CD14-positive monocyte (primary cell): Measurements from ENCODE around the gene TUBB4B. TPM values are rescaled to one million over a fixed set of nuclear protein-coding genes. Genes with fewer than 3 reads are reported as not detected.
A peak's percentile ranks its signal among the peaks of the same experiment; 100 is the strongest.

Source experiments
- DNase-seq, 3 donors: peaks; one replicate each; pipeline ENCODE4 v3.0.0-alpha.2; 2011 to 2022
- H2AFZ ChIP-seq: 2 replicates; pipeline ENCODE4 v1.6.0; 2012; ENCODE audit warnings: mild to moderate bottlenecking, low read depth, low read length, inconsistent platforms; ENCODE audit not compliant: insufficient read depth, poor library complexity, severe bottlenecking
- H3K27ac ChIP-seq, 2 donors: 1 replicate in 1 of 2; 2 replicates in 1 of 2; pipeline ENCODE4 v1.5.1; 2012 to 2013; ENCODE audit warnings: low read length in 2 of 2, control low read depth in 1 of 2, inconsistent platforms in 1 of 2, low read depth in 1 of 2, mild to moderate bottlenecking in 1 of 2
- H3K27me3 ChIP-seq, 2 donors: one replicate each; pipeline versions ENCODE4 v1.6.0 to v1.6.1; 2011 to 2013; ENCODE audit warnings: low read length in 2 of 2; ENCODE audit not compliant: control insufficient read depth in 2 of 2, insufficient read depth in 2 of 2
- H3K36me3 ChIP-seq, 2 donors: replicated peaks in 1 of 2; 1 replicate in 1 of 2; 2 replicates in 1 of 2; pipeline versions ENCODE4 v1.5.1 to v1.6.1; 2012 to 2013; ENCODE audit warnings: low read length in 2 of 2, control low read depth in 1 of 2, inconsistent platforms in 1 of 2, mild to moderate bottlenecking in 1 of 2; ENCODE audit not compliant: insufficient read depth in 2 of 2, control insufficient read depth in 1 of 2
- H3K4me1 ChIP-seq, 2 donors: 1 replicate in 1 of 2; 2 replicates in 1 of 2; pipeline versions ENCODE4 v1.5.1 to v1.6.1; 2012 to 2013; ENCODE audit warnings: low read length in 2 of 2, control low read depth in 1 of 2, inconsistent platforms in 1 of 2, mild to moderate bottlenecking in 1 of 2, moderate library complexity in 1 of 2; ENCODE audit not compliant: insufficient read depth in 2 of 2, control insufficient read depth in 1 of 2
- H3K4me2 ChIP-seq: replicated peaks from 2 replicates; pipeline ENCODE3; 2012; ENCODE audit warnings: low read length, moderate library complexity, mild to moderate bottlenecking; ENCODE audit not compliant: poor library complexity, severe bottlenecking; ENCODE audit errors: extremely low read depth
- H3K4me3 ChIP-seq, 3 experiments: fragments of 200-600 bp in 1 of 3; sonication (generic) in 1 of 3; replicated peaks in 1 of 3; 1 replicate in 2 of 3; 2 replicates in 1 of 3; pipeline ENCODE4 v1.5.1; 2011 to 2013; ENCODE audit warnings: low read length in 3 of 3, mild to moderate bottlenecking in 3 of 3, control low read depth in 2 of 3, low read depth in 2 of 3, inconsistent platforms in 1 of 3, moderate library complexity in 1 of 3
- H3K79me2 ChIP-seq: 2 replicates; pipeline ENCODE4 v1.6.0; 2012; ENCODE audit warnings: mild to moderate bottlenecking, control low read depth, inconsistent platforms, low read length, moderate library complexity; ENCODE audit not compliant: insufficient read depth
- H3K9ac ChIP-seq: 2 replicates; pipeline ENCODE4 v1.6.0; 2017; ENCODE audit warnings: low read length, mild to moderate bottlenecking; ENCODE audit not compliant: insufficient read depth, poor library complexity, severe bottlenecking
- H3K9me3 ChIP-seq, 2 donors: replicated peaks in 1 of 2; 1 replicate in 1 of 2; 2 replicates in 1 of 2; pipeline versions ENCODE4 v1.5.1 to v1.6.1; 2012 to 2013; ENCODE audit warnings: low read length in 2 of 2, control low read depth in 1 of 2; ENCODE audit not compliant: control insufficient read depth in 1 of 2, insufficient read depth in 1 of 2
- H4K20me1 ChIP-seq: 2 replicates; pipeline ENCODE4 v1.6.0; 2012; ENCODE audit warnings: mild to moderate bottlenecking, low read length, control low read depth, moderate library complexity; ENCODE audit not compliant: insufficient read depth
- H3K27ac Mint-ChIP-seq, 7 donors: one replicate each; pipeline ENCODE4 v1.8.0; 2020; ENCODE audit warnings: mild to moderate bottlenecking in 7 of 7, mixed read lengths in 7 of 7, moderate library complexity in 6 of 7, inconsistent platforms in 2 of 7
- H3K27me3 Mint-ChIP-seq, 3 donors: one replicate each; pipeline ENCODE4 v1.8.0; 2021 to 2022; ENCODE audit warnings: low read depth in 3 of 3, mild to moderate bottlenecking in 3 of 3, mixed read lengths in 3 of 3, moderate library complexity in 3 of 3, inconsistent platforms in 1 of 3
- H3K36me3 Mint-ChIP-seq, 2 donors: one replicate each; pipeline ENCODE4 v1.8.0; 2020; ENCODE audit warnings: mixed read lengths in 2 of 2, inconsistent platforms in 1 of 2, mild to moderate bottlenecking in 1 of 2
- H3K4me1 Mint-ChIP-seq: one replicate; pipeline ENCODE4 v1.8.0; 2020; ENCODE audit warnings: mild to moderate bottlenecking, mixed read lengths
- H3K4me3 Mint-ChIP-seq, 2 donors: one replicate each; pipeline ENCODE4 v1.8.0; 2020; ENCODE audit warnings: mild to moderate bottlenecking in 2 of 2, mixed read lengths in 2 of 2, moderate library complexity in 1 of 2
- H3K9me3 Mint-ChIP-seq, 7 donors: one replicate each; pipeline ENCODE4 v1.8.0; 2020 to 2022; ENCODE audit warnings: mixed read lengths in 7 of 7, mild to moderate bottlenecking in 6 of 7, moderate library complexity in 6 of 7, inconsistent platforms in 2 of 7
- CTCF ChIP-seq: fragments of 200-600 bp; IDR thresholded peaks from one replicate; pipeline ENCODE4 v1.8.0; 2022; ENCODE audit warnings: antibody characterized with exemption, mild to moderate bottlenecking
- WGBS: methylation state at CpG from one replicate; pipeline ENCODE4 v1.1.5; 2013; ENCODE audit warnings: missing lambda C conversion rate; ENCODE audit not compliant: insufficient coverage; 5-methylcytosine and 5-hydroxymethylcytosine counted together
- intact Hi-C, 2 donors: fragments of 100-400 bp; cut with micrococcal nuclease; formaldehyde crosslinking; loops; one replicate each; pipeline versions ENCODE4 v1.15.0 to v1.15.1; 2023
- polyA plus RNA-seq, 3 donors: library from polyadenylated mRNA; depleted of rRNA in 1 of 3; unstranded in 2 of 3; stranded (reverse) in 1 of 3; fragments of 300-500 nt in 2 of 3; fragments of >200 nt in 1 of 3; fragmentation: Illumina TruSeq in 2 of 3; gene quantifications; 1 replicate in 2 of 3; 2 replicates in 1 of 3; pipeline ENCODE4 v1.2.3, GENCODE V29; 2012 to 2021

TUBB4B gene
- polyA plus RNA-seq, 3 donors = 58.1 to 284 (median 70.8) TPM

- intact Hi-C loops = loop anchor here in 1 of 2 donors (5.0 kb wide), 1 partner anchor 93 kb away; no protein-coding TSS in a partner anchor
- Histone ChIP-seq H4K20me1 (no peaks in the 10 kb centered on the region), H3K9ac (no peak overlapping the region), H3K4me1 (peaks cover 27 to 48% of the 10 kb centered on the region in 2 donors), H3K4me2 (no peak overlapping the region), H3K36me3 (peaks cover 16 to 19% of the 10 kb centered on the region in 2 donors), H3K27ac (no peak overlapping the region), H2AFZ (no peak overlapping the region), H3K79me2 (no peaks in the 10 kb centered on the region), H3K27me3 (peaks cover 0 to 14% of the 10 kb centered on the region in 2 donors), H3K4me3 (no peak overlapping the region), H3K9me3 (no peaks in the 10 kb centered on the region)
- peaks cover 10 to 16% of the 10 kb centered on the region in 2 donors for H3K36me3 Mint-ChIP-seq
- peaks cover 3 to 22% (median 14%) of the 10 kb centered on the region in 3 donors for H3K27me3 Mint-ChIP-seq
- H3K9me3 Mint-ChIP-seq = no peaks in the 10 kb centered on the region
- peaks cover 19% of the 10 kb centered on the region for H3K4me1 Mint-ChIP-seq
- 95% methylated on average over 9 of the region's 10 CpGs for WGBS
- TF ChIP-seq CTCF = no peak
- no peak for DNase-seq
- no peak overlapping the region for H3K4me3 Mint-ChIP-seq
- H3K27ac Mint-ChIP-seq = peak overlapping the region in 1 of 7 donors; percentile 42
These were observed 21.2 kb upstream of the TUBB4B start for GRCh38 chr9:137219757-137220316.

GRCh38 chr9:137220317-137221094 is 20.6 kb upstream of the TUBB4B start:
- Histone ChIP-seq H3K9me3 (no peaks in the 10 kb centered on the region), H3K4me2 (no peak overlapping the region)
- no peak overlapping the region for H3K27ac Mint-ChIP-seq

More at GRCh38 chr9:137220317-137221094, 20.6 kb upstream of the TUBB4B start:
- Histone ChIP-seq H2AFZ (no peak overlapping the region), H3K36me3 (peaks cover 9 to 12% of the 10 kb centered on the region in 2 donors), H3K27me3 (peaks cover 0 to 14% of the 10 kb centered on the region in 2 donors), H3K4me1 (peaks cover 33 to 54% of the 10 kb centered on the region in 2 donors), H3K9ac (no peak overlapping the region), H3K79me2 (no peaks in the 10 kb centered on the region), H3K27ac (no peak overlapping the region), H4K20me1 (no peaks in the 10 kb centered on the region), H3K4me3 (no peak overlapping the region)
- DNase-seq = no peak
- 94% methylated on average over 52 of the region's 52 CpGs for WGBS
- peaks cover 7 to 11% of the 10 kb centered on the region in 2 donors for H3K36me3 Mint-ChIP-seq
- intact Hi-C loops = loop anchor here in 1 of 2 donors (5.0 kb wide), 1 partner anchor 93 kb away; no protein-coding TSS in a partner anchor
- H3K9me3 Mint-ChIP-seq = no peaks in the 10 kb centered on the region
- no peak for TF ChIP-seq CTCF
- H3K27me3 Mint-ChIP-seq = peaks cover 3 to 22% (median 13%) of the 10 kb centered on the region in 3 donors
- H3K4me1 Mint-ChIP-seq = peaks cover 23% of the 10 kb centered on the region
- H3K4me3 Mint-ChIP-seq = peak overlapping the region in 1 of 2 donors; percentile 26
